DOHH2 (cell line): ENCODE data around the gene TNFRSF9.

Experiments
- H3F3A ChIP-seq: fragments of 200-600 bp; sonication (generic), shearing (Covaris generic); 2 replicates; pipeline ENCODE4 v1.6.0; 2016; ENCODE audit warnings: antibody characterized with exemption, mild to moderate bottlenecking; ENCODE audit not compliant: control insufficient read depth, insufficient read depth
- H3K27ac ChIP-seq: fragments of 200-600 bp; sonication (generic); 2 replicates; pipeline ENCODE4 v1.5.1; 2014; ENCODE audit warnings: low read depth, mild to moderate bottlenecking, low read length, moderate library complexity
- H3K27me3 ChIP-seq: fragments of 200-600 bp; sonication (generic); 2 replicates; pipeline ENCODE4 v1.6.1; 2014; ENCODE audit warnings: mild to moderate bottlenecking, low read length, mixed read lengths; ENCODE audit not compliant: control insufficient read depth
- H3K36me3 ChIP-seq: fragments of 200-600 bp; sonication (generic); 2 replicates; pipeline ENCODE4 v1.6.1; 2014; ENCODE audit warnings: mild to moderate bottlenecking, low read length, moderate library complexity, mixed read lengths; ENCODE audit not compliant: control insufficient read depth
- H3K4me1 ChIP-seq: fragments of 200-600 bp; sonication (generic); 2 replicates; pipeline ENCODE4 v1.6.1; 2014; ENCODE audit warnings: mild to moderate bottlenecking, low read length, mixed read lengths; ENCODE audit not compliant: control insufficient read depth
- H3K4me2 ChIP-seq: fragments of 200-600 bp; sonication (generic); 2 replicates; pipeline ENCODE4 v1.6.0; 2014; ENCODE audit warnings: mild to moderate bottlenecking, low read length, moderate library complexity
- H3K4me3 ChIP-seq: fragments of 200-600 bp; sonication (generic); 2 replicates; pipeline ENCODE4 v1.5.1; 2014; ENCODE audit warnings: mild to moderate bottlenecking, low read length, mixed read lengths
- H3K79me2 ChIP-seq: fragments of 200-600 bp; sonication (generic); 2 replicates; pipeline ENCODE4 v1.6.1; 2014; ENCODE audit warnings: mild to moderate bottlenecking, low read length, mixed read lengths; ENCODE audit not compliant: control insufficient read depth
- H3K9me2 ChIP-seq: fragments of 200-600 bp; sonication (generic); replicated peaks from 2 replicates; pipeline ENCODE4 v1.6.1; 2014; ENCODE audit warnings: mild to moderate bottlenecking, low read length, mixed read lengths; ENCODE audit not compliant: control insufficient read depth
- H3K9me3 ChIP-seq: fragments of 200-600 bp; sonication (generic); 2 replicates; pipeline ENCODE4 v1.6.1; 2014; ENCODE audit warnings: antibody characterized with exemption, low read length, mixed read lengths; ENCODE audit not compliant: control insufficient read depth, insufficient read depth
- H4K20me1 ChIP-seq: fragments of 200-600 bp; sonication (generic); 2 replicates; pipeline ENCODE4 v1.6.0; 2014; ENCODE audit warnings: low read depth, mild to moderate bottlenecking, antibody characterized with exemption, low read length, moderate library complexity; ENCODE audit not compliant: control insufficient read depth, insufficient read depth
- EZH2phosphoT487 ChIP-seq: fragments of 200-600 bp; sonication (generic); IDR thresholded peaks from 2 replicates; pipeline ENCODE4 v1.6.1; 2017; ENCODE audit warnings: borderline replicate concordance, mild to moderate bottlenecking, antibody characterized with exemption, low read length, moderate library complexity, mixed read lengths
- TF ChIP-seq, protein P1 (sequence below): fragments of 200-600 bp; sonication (generic); IDR thresholded peaks from one replicate; pipeline ENCODE4 v1.5.1; 2014; ENCODE audit warnings: antibody characterized with exemption, mild to moderate bottlenecking, low read depth, low read length; ENCODE audit not compliant: poor library complexity, severe bottlenecking

TNFRSF9 gene

GRCh38 chr1:7885513-7886404, 54.9 kb downstream of the TNFRSF9 start:
- H3K4me1 ChIP-seq, result no peaks in the 10 kb centered on the region
- no peak overlapping the region for H3K27ac ChIP-seq
- peaks cover 3% of the 10 kb centered on the region; the same call in 1 of the 2 replicates for H3K9me3 ChIP-seq
- H3K36me3 ChIP-seq, result no peaks in the 10 kb centered on the region
- H3K4me2 ChIP-seq, result no peak overlapping the region
- no peaks in the 10 kb centered on the region for H4K20me1 ChIP-seq
- no peaks in the 10 kb centered on the region for H3F3A ChIP-seq
- TF ChIP-seq, protein P1, sequence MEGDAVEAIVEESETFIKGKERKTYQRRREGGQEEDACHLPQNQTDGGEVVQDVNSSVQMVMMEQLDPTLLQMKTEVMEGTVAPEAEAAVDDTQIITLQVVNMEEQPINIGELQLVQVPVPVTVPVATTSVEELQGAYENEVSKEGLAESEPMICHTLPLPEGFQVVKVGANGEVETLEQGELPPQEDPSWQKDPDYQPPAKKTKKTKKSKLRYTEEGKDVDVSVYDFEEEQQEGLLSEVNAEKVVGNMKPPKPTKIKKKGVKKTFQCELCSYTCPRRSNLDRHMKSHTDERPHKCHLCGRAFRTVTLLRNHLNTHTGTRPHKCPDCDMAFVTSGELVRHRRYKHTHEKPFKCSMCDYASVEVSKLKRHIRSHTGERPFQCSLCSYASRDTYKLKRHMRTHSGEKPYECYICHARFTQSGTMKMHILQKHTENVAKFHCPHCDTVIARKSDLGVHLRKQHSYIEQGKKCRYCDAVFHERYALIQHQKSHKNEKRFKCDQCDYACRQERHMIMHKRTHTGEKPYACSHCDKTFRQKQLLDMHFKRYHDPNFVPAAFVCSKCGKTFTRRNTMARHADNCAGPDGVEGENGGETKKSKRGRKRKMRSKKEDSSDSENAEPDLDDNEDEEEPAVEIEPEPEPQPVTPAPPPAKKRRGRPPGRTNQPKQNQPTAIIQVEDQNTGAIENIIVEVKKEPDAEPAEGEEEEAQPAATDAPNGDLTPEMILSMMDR, result no peak
- no peak for TF ChIP-seq EZH2phosphoT487
- no peak overlapping the region for H3K4me3 ChIP-seq
- H3K79me2 ChIP-seq, result no peaks in the 10 kb centered on the region
- peaks cover 8% of the 10 kb centered on the region for H3K27me3 ChIP-seq
- H3K9me2 ChIP-seq, result no peaks in the 10 kb centered on the region

DNA sequence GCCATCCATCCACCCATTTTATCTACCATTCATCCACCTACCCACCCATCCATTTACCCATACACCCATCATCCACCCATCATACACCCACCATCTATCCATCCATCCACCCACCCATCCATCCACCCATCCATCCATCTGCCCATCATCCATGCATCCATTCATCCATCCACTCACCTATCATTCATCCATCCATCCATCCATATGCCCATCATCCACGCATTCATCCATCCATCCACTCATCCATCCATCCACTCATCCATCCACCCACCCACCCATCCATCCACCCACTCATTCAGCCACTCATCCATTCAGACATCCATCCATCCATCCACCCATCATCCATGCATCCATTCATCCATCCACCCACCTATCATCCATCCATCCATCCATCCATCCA, 55.9 kb downstream of the TNFRSF9 start:
- Histone ChIP-seq H3K27ac (no peak overlapping the region), H4K20me1 (no peaks in the 10 kb centered on the region), H3F3A (no peaks in the 10 kb centered on the region), H3K4me2 (no peak overlapping the region), H3K36me3 (no peaks in the 10 kb centered on the region), H3K79me2 (no peaks in the 10 kb centered on the region), H3K27me3 (peaks cover 9% of the 10 kb centered on the region), H3K4me1 (no peaks in the 10 kb centered on the region), H3K4me3 (no peak overlapping the region), H3K9me2 (no peaks in the 10 kb centered on the region), H3K9me3 (peaks cover 3% of the 10 kb centered on the region; the same call in 1 of the 2 replicates)
- TF ChIP-seq EZH2phosphoT487, result no peak
- TF ChIP-seq, protein P1, result no peak

DNA sequence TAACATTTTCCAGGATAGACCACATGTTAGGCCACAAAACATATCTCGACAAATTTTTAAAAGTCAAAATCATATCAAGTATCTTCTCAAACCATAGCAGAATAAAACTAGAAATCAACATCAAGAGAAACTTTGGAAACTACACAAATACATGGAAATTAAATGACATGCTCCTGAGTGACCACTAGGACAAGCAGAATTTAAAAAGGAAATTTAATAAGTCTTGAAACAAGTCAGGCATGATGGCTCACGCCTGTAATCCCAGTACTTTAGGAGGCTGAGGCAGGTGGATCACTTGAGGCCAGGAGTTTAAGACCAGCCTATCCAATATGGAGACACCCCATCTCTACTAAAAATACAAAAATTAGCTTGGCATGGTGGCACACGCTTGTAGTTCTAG, 61.4 kb downstream of the TNFRSF9 start:
- Histone ChIP-seq H3K36me3 (no peaks in the 10 kb centered on the region), H3K79me2 (no peaks in the 10 kb centered on the region), H3K9me2 (no peaks in the 10 kb centered on the region), H4K20me1 (no peaks in the 10 kb centered on the region), H3K27me3 (peaks cover 9% of the 10 kb centered on the region), H3F3A (no peaks in the 10 kb centered on the region), H3K27ac (no peak overlapping the region), H3K4me2 (no peak overlapping the region), H3K4me3 (no peak overlapping the region), H3K4me1 (no peaks in the 10 kb centered on the region), H3K9me3 (no peaks in the 10 kb centered on the region)
- TF ChIP-seq, protein P1, result no peak
- no peak for TF ChIP-seq EZH2phosphoT487
